Measurements from ENCODE around the gene TGM2.

TGM2 gene

GRCh38 chr20:38144974-38145728 is 19.9 kb downstream of the TGM2 start:
- DNase-seq (ENCODE audit: low read depth): peak; percentile 87

DNA sequence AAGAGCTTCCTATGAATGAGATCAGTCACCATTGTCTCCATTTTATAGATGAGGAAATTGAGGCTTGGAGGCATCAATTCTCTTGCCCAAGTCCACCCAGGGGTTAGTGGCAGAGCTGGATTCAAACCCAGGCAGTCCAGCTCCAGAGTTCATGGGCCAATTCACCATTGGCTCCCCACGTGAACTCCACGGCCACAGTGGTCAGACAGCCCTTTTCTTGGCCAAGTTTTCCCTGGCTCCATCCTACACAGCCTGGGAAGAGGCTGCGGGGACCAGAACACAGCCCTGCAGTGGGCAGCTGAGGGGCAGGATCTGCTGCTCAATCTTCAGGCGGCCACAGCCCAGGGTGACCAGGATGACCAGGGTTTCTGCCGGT is 20.5 kb downstream of the TGM2 start:
- no peak for DNase-seq (ENCODE audit: low read depth)

GRCh38 chr20:38143646-38144554 is 21.2 kb downstream of the TGM2 start:
- peak; percentile 94 for DNase-seq (ENCODE audit: low read depth)

- no peak for DNase-seq (ENCODE audit: low read depth)
Measured at GRCh38 chr20:38143238-38143645, 21.8 kb downstream of the TGM2 start.

GRCh38 chr20:38141889-38142494 is 23.1 kb downstream of the TGM2 start:
- no peak for DNase-seq (ENCODE audit: low read depth)

- no peak for DNase-seq (ENCODE audit: low read depth)
Measured at GRCh38 chr20:38141204-38141888, 23.7 kb downstream of the TGM2 start.

GRCh38 chr20:38139977-38140753 is 24.9 kb downstream of the TGM2 start:
- peak; percentile 79 for DNase-seq (ENCODE audit: low read depth)

- no peak for DNase-seq (ENCODE audit: low read depth)
Measured at GRCh38 chr20:38139156-38139912, 25.7 kb downstream of the TGM2 start.

DNA sequence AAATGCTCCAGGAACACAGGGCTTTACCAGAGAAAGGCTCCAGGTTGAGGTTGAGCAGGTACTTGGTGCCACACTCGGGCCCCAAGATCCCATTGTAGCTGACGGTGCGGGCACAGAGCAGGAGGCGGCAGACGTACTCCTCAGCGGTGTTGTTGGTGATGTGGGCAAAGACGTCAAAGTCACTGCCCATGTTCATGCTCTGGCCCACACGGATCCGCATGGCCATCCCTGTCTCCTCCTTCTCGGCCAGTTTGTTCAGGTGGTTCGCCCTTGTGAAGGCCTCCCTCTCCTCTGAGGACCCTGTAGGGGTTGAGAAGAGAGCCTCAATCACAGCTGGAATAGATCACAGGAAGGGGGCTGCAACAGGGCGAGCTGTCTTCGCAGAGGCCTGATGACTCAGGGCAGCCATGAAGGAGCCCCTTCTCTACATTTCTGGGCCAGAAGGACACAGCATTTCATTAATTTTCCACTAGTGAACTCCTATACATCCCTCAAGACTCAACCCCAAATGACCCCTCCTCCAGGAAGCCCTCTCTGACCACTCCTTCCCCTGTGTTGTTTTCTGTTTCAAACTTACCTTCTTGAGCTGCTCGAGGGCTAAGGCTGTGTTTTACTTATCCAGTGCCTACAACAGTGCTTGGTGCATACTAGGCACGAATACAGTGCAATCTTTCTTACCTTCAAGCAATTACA is 26.8 kb downstream of the TGM2 start:
- no peak for DNase-seq (ENCODE audit: low read depth)

GRCh38 chr20:38137441-38138037 is 27.5 kb downstream of the TGM2 start:
- DNase-seq (ENCODE audit: low read depth): no peak

DNA sequence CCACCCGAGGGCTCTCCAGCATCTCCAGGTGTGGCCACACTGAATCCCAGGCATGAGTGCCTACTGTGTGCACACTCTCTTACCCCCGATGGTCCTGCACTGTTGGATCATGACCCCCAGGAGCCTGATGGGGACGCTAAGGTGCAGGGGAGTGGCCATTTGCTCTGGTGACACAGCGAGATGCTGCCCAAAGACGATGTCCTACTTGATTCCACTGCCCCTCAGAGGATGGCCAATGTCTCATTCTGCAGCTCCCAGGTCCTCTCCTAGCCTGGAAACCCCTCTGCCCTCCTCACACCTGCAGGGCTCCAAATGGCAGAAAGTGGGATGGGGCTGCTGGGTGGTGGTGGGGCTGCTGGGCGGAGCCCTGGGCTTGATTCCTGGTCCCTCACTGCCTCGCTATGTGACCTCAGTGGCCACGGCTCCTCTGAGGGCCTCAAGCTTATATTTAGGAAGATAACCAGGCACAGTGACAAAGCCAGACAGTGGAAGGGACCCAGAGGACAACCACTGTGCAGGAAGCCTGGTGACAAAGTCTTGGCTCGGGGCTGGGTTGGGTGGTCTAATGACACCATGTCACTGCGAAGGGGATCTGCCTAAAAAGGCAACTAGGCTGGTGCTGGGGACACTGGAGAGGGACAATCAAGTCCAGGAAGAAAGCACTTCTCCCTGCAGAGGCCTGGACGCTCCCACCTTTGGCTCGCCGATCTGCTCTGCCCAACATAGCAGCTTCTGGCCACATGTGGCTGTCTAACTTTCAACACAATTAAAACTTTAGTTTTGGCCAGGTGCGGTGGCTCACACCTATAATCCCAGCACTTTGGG is 28.4 kb downstream of the TGM2 start:
- no peak for DNase-seq (ENCODE audit: low read depth)

GRCh38 chr20:38135651-38136420 is 29.2 kb downstream of the TGM2 start:
- no peak for DNase-seq (ENCODE audit: low read depth)

- no peak for DNase-seq (ENCODE audit: low read depth)
Measured at GRCh38 chr20:38135271-38135650, 29.8 kb downstream of the TGM2 start.

GRCh38 chr20:38134427-38135270 is 30.4 kb downstream of the TGM2 start:
- DNase-seq (ENCODE audit: low read depth): peak; percentile 85

GRCh38 chr20:38133680-38134426 is 31.2 kb downstream of the TGM2 start:
- DNase-seq (ENCODE audit: low read depth): no peak

- no peak for DNase-seq (ENCODE audit: low read depth)
Measured at GRCh38 chr20:38132910-38133501, 32.1 kb downstream of the TGM2 start.

Measured in EH (cell line).